Activated B cell treated with CpG ODN at 0.5 μM for 24 hours (primary cell): Measurements from ENCODE around the gene FARS2. TPM values are rescaled to one million over a fixed set of nuclear protein-coding genes. Genes with fewer than 3 reads are reported as not detected.

Experiments
- ATAC-seq: fragments of 200-7000 bp; cut with Tn5 transposase; one replicate; pipeline ENCODE4 v1.10.0; 2021; ENCODE audit warnings: low read depth, mild to moderate bottlenecking, moderate library complexity
- CTCF ChIA-PET: fragments of 350-600 bp; sonication (Branson Sonifier 250); formaldehyde crosslinking; loops from one replicate; lab custom pipeline; 2021; ENCODE audit warnings: antibody characterized with exemption; lab: Charles Lee
- POLR2A ChIA-PET: fragments of 350-600 bp; sonication (Branson Sonifier 250); formaldehyde crosslinking; loops from one replicate; lab custom pipeline; 2021; ENCODE audit warnings: antibody characterized with exemption; lab: Charles Lee
- DNase-seq: peaks from one replicate; pipeline ENCODE4 v3.0.0; 2022
- H3K27ac Mint-ChIP-seq: one replicate; pipeline ENCODE4 v1.8.0; 2020; ENCODE audit warnings: mixed read lengths
- H3K27me3 Mint-ChIP-seq: one replicate; pipeline ENCODE4 v1.8.0; 2021; ENCODE audit warnings: mixed read lengths
- H3K36me3 Mint-ChIP-seq: one replicate; pipeline ENCODE4 v1.8.0; 2021; ENCODE audit warnings: low read depth, mixed read lengths
- H3K4me1 Mint-ChIP-seq: one replicate; pipeline ENCODE4 v1.8.0; 2021; ENCODE audit warnings: mixed read lengths
- H3K4me3 Mint-ChIP-seq: one replicate; pipeline ENCODE4 v1.8.0; 2020; ENCODE audit warnings: mild to moderate bottlenecking, mixed read lengths
- H3K9me3 Mint-ChIP-seq: one replicate; pipeline ENCODE4 v1.8.0; 2020; ENCODE audit warnings: mixed read lengths
- intact Hi-C: fragments of 100-400 bp; cut with micrococcal nuclease; formaldehyde crosslinking; loops from one replicate; pipeline ENCODE4 v1.15.1; 2024
- total RNA-seq: library from RNA; stranded (reverse); gene quantifications from 2 replicates; pipeline ENCODE4 v1.2.3, GENCODE V29; 2022
- TF ChIP-seq, protein P1 (sequence below): fragments of 200-600 bp; IDR thresholded peaks from one replicate; pipeline ENCODE4 v1.8.0; 2022; ENCODE audit warnings: antibody characterized with exemption, mild to moderate bottlenecking

Gene FARS2
- total RNA-seq, 1 donor from 2014 or later: 32.7 TPM

DNA sequence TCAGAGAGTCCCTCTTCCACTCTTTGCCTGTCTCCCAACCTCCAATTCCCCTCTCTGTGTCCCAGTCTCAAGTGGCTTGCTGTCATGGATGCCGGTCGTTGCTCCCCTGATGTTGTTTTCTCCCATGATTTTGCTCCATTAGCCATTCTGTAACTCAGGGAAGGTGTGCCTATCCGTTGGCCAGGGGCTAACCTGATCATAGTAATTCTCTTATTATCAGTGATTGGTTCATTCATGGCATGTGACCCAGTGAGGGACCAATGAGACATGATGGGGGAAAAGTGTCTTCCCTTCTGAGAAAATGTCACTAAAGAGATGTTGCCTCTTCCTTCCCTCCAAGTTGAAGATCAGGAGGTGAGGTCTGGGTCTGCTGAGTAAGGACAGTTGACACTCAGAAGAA lies 214.5 kb downstream of the FARS2 start:
- Mint-ChIP-seq H3K36me3 (no peaks in the 10 kb centered on the region), H3K4me1 (no peaks in the 10 kb centered on the region), H3K9me3 (no peaks in the 10 kb centered on the region), H3K27me3 (no peaks in the 10 kb centered on the region), H3K27ac (no peak overlapping the region), H3K4me3 (no peak overlapping the region)
- POLR2A ChIA-PET: no interaction called here
- DNase-seq (no peak), ATAC-seq (no peak)
- CTCF ChIA-PET: no interaction called here
- TF ChIP-seq, protein P1, sequence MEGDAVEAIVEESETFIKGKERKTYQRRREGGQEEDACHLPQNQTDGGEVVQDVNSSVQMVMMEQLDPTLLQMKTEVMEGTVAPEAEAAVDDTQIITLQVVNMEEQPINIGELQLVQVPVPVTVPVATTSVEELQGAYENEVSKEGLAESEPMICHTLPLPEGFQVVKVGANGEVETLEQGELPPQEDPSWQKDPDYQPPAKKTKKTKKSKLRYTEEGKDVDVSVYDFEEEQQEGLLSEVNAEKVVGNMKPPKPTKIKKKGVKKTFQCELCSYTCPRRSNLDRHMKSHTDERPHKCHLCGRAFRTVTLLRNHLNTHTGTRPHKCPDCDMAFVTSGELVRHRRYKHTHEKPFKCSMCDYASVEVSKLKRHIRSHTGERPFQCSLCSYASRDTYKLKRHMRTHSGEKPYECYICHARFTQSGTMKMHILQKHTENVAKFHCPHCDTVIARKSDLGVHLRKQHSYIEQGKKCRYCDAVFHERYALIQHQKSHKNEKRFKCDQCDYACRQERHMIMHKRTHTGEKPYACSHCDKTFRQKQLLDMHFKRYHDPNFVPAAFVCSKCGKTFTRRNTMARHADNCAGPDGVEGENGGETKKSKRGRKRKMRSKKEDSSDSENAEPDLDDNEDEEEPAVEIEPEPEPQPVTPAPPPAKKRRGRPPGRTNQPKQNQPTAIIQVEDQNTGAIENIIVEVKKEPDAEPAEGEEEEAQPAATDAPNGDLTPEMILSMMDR: no peak
- intact Hi-C loops: no loop called here

DNA sequence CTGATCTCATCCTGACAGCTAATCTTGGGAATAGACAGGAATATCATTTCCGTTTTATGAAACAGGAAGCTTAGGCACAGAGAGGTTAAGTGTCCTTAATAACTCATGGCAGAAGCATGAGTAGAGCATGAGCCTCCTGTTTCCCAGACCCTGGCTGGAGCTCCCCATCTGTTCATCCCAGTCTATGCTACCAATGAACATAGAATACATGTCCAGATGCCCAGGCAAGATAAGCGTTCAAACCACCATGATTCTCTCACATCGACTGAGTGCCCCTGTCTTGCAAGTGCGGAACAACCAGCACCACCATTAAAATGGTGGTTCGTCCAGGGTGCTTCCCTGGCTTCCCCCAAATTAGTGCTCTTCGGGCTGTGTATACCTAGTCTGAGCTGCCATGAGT lies 217.1 kb downstream of the FARS2 start:
- TF ChIP-seq, protein P1: no peak
- H3K27me3 Mint-ChIP-seq: no peaks in the 10 kb centered on the region
- H3K4me1 Mint-ChIP-seq: no peaks in the 10 kb centered on the region
- intact Hi-C loops: no loop called here
- H3K27ac Mint-ChIP-seq: no peak overlapping the region
- POLR2A ChIA-PET: no interaction called here
- DNase-seq: no peak
- no peaks in the 10 kb centered on the region for H3K9me3 Mint-ChIP-seq
- CTCF ChIA-PET: no interaction called here
- H3K4me3 Mint-ChIP-seq: no peak overlapping the region
- no peaks in the 10 kb centered on the region for H3K36me3 Mint-ChIP-seq
- ATAC-seq: no peak

DNA sequence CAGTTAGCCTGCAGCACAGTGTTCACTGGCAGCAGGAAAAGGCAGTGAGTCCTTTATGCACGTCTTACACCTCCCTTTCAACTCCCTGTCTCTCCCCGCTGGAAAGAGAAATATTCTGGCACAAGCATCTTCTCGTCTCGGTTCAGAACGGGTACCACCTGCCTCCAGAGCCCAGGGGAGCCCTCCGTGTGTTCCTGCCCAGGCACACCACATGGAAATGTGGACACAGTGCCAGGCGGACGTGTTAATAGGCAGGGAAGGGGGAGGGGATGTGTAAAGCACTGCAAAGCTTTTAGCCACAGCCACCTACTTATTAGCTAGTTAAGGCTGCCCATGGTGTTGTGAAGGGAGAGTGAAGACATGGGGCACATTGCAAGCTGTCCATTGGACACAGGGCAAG lies 219.7 kb downstream of the FARS2 start:
- no peak for ATAC-seq
- TF ChIP-seq, protein P1: no peak
- Mint-ChIP-seq H3K27ac (no peak overlapping the region), H3K27me3 (no peaks in the 10 kb centered on the region), H3K9me3 (no peaks in the 10 kb centered on the region), H3K4me1 (no peaks in the 10 kb centered on the region), H3K4me3 (no peak overlapping the region), H3K36me3 (peaks cover 2% of the 10 kb centered on the region)
- intact Hi-C loops: no loop called here
- POLR2A ChIA-PET: no interaction called here
- CTCF ChIA-PET: interaction anchor here (1.5 kb wide), 1 partner anchor 10 kb away, joined by 4 read pairs; no protein-coding TSS in a partner anchor
- no peak for DNase-seq

DNA sequence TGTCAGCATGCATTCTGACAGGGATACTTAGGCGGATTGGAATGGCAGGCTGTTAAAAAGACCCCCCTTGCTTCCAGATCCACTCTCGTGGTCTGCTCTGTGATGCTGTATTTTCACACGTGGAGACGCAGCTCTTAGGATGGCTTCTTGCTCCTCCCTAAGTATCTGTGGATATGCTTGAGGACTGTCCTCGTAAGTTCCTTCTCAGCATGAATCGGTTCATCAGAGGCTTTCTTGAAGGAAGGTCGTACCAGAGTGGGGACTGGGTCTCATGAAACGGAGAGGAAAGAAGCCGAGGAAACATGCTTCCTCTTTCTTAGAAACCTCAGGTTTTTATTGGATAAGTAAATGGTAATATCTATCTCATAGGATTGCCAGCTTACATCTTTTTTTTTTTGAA lies 220.4 kb downstream of the FARS2 start:
- Mint-ChIP-seq H3K36me3 (peaks cover 7% of the 10 kb centered on the region), H3K27me3 (no peaks in the 10 kb centered on the region), H3K27ac (no peak overlapping the region), H3K9me3 (no peaks in the 10 kb centered on the region), H3K4me3 (no peak overlapping the region), H3K4me1 (peaks cover 4% of the 10 kb centered on the region)
- intact Hi-C loops: no loop called here
- ChIA-PET CTCF (interaction anchor here (1.5 kb wide), 1 partner anchor 11 kb away, joined by 4 read pairs; no protein-coding TSS in a partner anchor), POLR2A (no interaction called here)
- DNase-seq (no peak), ATAC-seq (no peak)
- TF ChIP-seq, protein P1: no peak

DNA sequence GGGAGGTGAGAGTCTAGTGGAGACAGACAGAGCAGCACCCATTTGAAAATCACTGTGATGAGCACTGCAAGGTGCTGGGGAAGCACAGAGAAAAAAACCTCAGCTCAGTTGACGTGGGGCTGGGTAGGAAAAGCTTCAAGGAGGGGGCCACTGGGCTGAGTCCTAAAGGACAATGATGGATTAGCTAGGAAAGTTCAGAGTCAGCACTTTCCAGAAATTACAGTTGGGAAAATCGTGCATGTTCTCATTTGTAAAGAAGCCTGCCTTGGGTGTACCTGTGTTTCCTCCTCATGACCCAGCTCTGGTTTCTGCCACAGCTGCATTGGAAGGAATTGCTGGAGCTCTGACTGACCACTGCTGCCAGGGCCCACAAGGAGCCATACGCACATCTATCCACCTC lies 221.3 kb downstream of the FARS2 start:
- H3K27ac Mint-ChIP-seq: no peak overlapping the region
- H3K4me3 Mint-ChIP-seq: no peak overlapping the region

More for the DNA sequence above, 221.3 kb downstream of the FARS2 start:
- TF ChIP-seq, protein P1: no peak
- ChIA-PET POLR2A (no interaction called here), CTCF (no interaction called here)
- DNase-seq (no peak), ATAC-seq (no peak)
- no peaks in the 10 kb centered on the region for H3K27me3 Mint-ChIP-seq
- H3K36me3 Mint-ChIP-seq: peaks cover 13% of the 10 kb centered on the region
- H3K9me3 Mint-ChIP-seq: no peaks in the 10 kb centered on the region
- intact Hi-C loops: no loop called here
- peaks cover 4% of the 10 kb centered on the region for H3K4me1 Mint-ChIP-seq
